B cell (primary cell): ENCODE data around the gene CD247. TPM values are rescaled to one million over a fixed set of nuclear protein-coding genes. Genes with fewer than 3 reads are reported as not detected.

Source experiments
- ATAC-seq: fragments of 200-7000 bp; cut with Tn5 transposase; one replicate; pipeline ENCODE4 v1.10.0; 2021; ENCODE audit warnings: low read depth, mild to moderate bottlenecking, moderate number of reproducible peaks, moderate library complexity
- CTCF ChIA-PET: fragments of 350-600 bp; sonication (Branson Sonifier 250); formaldehyde crosslinking; loops from one replicate; lab custom pipeline; 2021; ENCODE audit warnings: antibody characterized with exemption, inconsistent platforms; lab: Charles Lee
- POLR2A ChIA-PET: fragments of 350-600 bp; sonication (Branson Sonifier 250); formaldehyde crosslinking; loops from one replicate; lab custom pipeline; 2021; ENCODE audit warnings: antibody characterized with exemption; lab: Charles Lee
- DNase-seq: peaks from one replicate; pipeline ENCODE4 v3.0.0; 2013
- H2AFZ ChIP-seq: 2 replicates; pipeline ENCODE4 v1.6.1; 2012; ENCODE audit warnings: mild to moderate bottlenecking, low read depth, low read length; ENCODE audit not compliant: insufficient read depth, poor library complexity, severe bottlenecking
- H3K27ac ChIP-seq, 2 donors: 1 replicate in 1 of 2; 2 replicates in 1 of 2; pipeline ENCODE4 v1.5.1; 2012 to 2013; ENCODE audit warnings: low read length in 2 of 2, mild to moderate bottlenecking in 2 of 2, moderate library complexity in 1 of 2
- H3K27me3 ChIP-seq, 4 experiments: fragments of 200-600 bp in 1 of 4; sonication (generic) in 1 of 4; replicated peaks in 1 of 4; 1 replicate in 2 of 4; 2 replicates in 2 of 4; pipeline versions ENCODE4 v1.6.1 to v1.7.0; 2013 to 2016; ENCODE audit warnings: low read length in 3 of 4, mild to moderate bottlenecking in 2 of 4, mixed read lengths in 1 of 4, moderate library complexity in 1 of 4; ENCODE audit not compliant: insufficient read depth in 4 of 4, control insufficient read depth in 3 of 4; ENCODE audit errors: control extremely low read depth in 1 of 4
- H3K36me3 ChIP-seq, 2 experiments: replicated peaks in 1 of 2; 1 replicate in 1 of 2; 2 replicates in 1 of 2; pipeline versions ENCODE4 v1.6.1 to v1.7.1; 2013; ENCODE audit warnings: low read length in 1 of 2; ENCODE audit not compliant: insufficient read depth in 2 of 2, control insufficient read depth in 1 of 2; ENCODE audit errors: control extremely low read depth in 1 of 2, extremely low read depth in 1 of 2
- H3K4me1 ChIP-seq, 2 donors: fragments of 200-600 bp in 1 of 2; sonication (generic) in 1 of 2; 1 replicate in 1 of 2; 2 replicates in 1 of 2; pipeline versions ENCODE4 v1.5.1 to v1.6.1; 2013 to 2017; ENCODE audit warnings: low read length in 2 of 2; ENCODE audit not compliant: control insufficient read depth in 2 of 2, insufficient read depth in 2 of 2
- H3K4me2 ChIP-seq: replicated peaks from 2 replicates; pipeline ENCODE3; 2012; ENCODE audit warnings: mild to moderate bottlenecking, low read depth, low read length; ENCODE audit not compliant: poor library complexity, severe bottlenecking
- H3K4me3 ChIP-seq, 5 experiments: fragments of 200-600 bp in 1 of 5; sonication (generic) in 1 of 5; 1 replicate in 3 of 5; 2 replicates in 2 of 5; pipeline versions ENCODE4 v1.5.1 to v1.7.0; 2011 to 2016; ENCODE audit warnings: low read length in 4 of 5, mild to moderate bottlenecking in 4 of 5, low read depth in 2 of 5, control low read depth in 1 of 5, moderate library complexity in 1 of 5; ENCODE audit not compliant: insufficient read depth in 1 of 5; ENCODE audit errors: control extremely low read depth in 1 of 5, extremely low read depth in 1 of 5
- H3K79me2 ChIP-seq: fragments of 200-600 bp; sonication (generic); one replicate; pipeline ENCODE4 v1.6.0; 2016; ENCODE audit warnings: low read length; ENCODE audit not compliant: control insufficient read depth, insufficient read depth
- H3K9ac ChIP-seq: fragments of 200-600 bp; sonication (generic); 2 replicates; pipeline ENCODE4 v1.6.1; 2017; ENCODE audit warnings: mild to moderate bottlenecking, low read length, moderate library complexity
- H3K9me3 ChIP-seq, 3 donors: one replicate each; pipeline versions ENCODE4 v1.6.1 to v1.7.1; 2013; ENCODE audit warnings: low read length in 2 of 3; ENCODE audit not compliant: control insufficient read depth in 2 of 3, insufficient read depth in 1 of 3; ENCODE audit errors: control extremely low read depth in 1 of 3
- H4K20me1 ChIP-seq: 2 replicates; pipeline ENCODE4 v1.6.0; 2012; ENCODE audit warnings: mild to moderate bottlenecking, low read length; ENCODE audit not compliant: insufficient read depth, control insufficient read depth, poor library complexity, severe bottlenecking
- H3K27ac Mint-ChIP-seq: one replicate; pipeline ENCODE4 v1.8.0; 2021; ENCODE audit warnings: mixed read lengths
- H3K27me3 Mint-ChIP-seq: one replicate; pipeline ENCODE4 v1.8.0; 2021; ENCODE audit warnings: mixed read lengths
- H3K4me1 Mint-ChIP-seq: one replicate; pipeline ENCODE4 v1.8.0; 2021; ENCODE audit warnings: mixed read lengths
- H3K4me3 Mint-ChIP-seq: one replicate; pipeline ENCODE4 v1.8.0; 2021; ENCODE audit warnings: mixed read lengths
- H3K9me3 Mint-ChIP-seq: one replicate; pipeline ENCODE4 v1.8.0; 2022; ENCODE audit warnings: mixed read lengths; ENCODE audit not compliant: insufficient read depth
- CTCF ChIP-seq: fragments of 200-600 bp; IDR thresholded peaks from one replicate; pipeline ENCODE4 v1.8.0; 2022; ENCODE audit warnings: antibody characterized with exemption, mild to moderate bottlenecking
- EZH2 ChIP-seq: IDR thresholded peaks from 2 replicates; pipeline ENCODE4 v1.6.1; 2012; ENCODE audit warnings: borderline replicate concordance, low read depth, mild to moderate bottlenecking, moderate library complexity, low read length; ENCODE audit not compliant: insufficient read depth, poor library complexity, severe bottlenecking
- WGBS: methylation state at CpG from one replicate; pipeline ENCODE4 v1.1.5; 2013; ENCODE audit warnings: missing lambda C conversion rate; ENCODE audit not compliant: insufficient coverage; 5-methylcytosine and 5-hydroxymethylcytosine counted together
- intact Hi-C: fragments of 100-400 bp; cut with micrococcal nuclease; formaldehyde crosslinking; loops from one replicate; pipeline ENCODE4 v1.10.0; 2022
- polyA plus RNA-seq: library from polyadenylated mRNA; depleted of rRNA; stranded (reverse); fragments of >200 nt; gene quantifications from 2 replicates; pipeline ENCODE4 v1.2.3, GENCODE V29; 2012
- total RNA-seq, 2 donors: library from RNA; stranded (reverse); fragments of 120-200 nt in 1 of 2; gene quantifications; 1 replicate in 1 of 2; 2 replicates in 1 of 2; pipeline versions ENCODE4 v1.2.3 to v1.2.4, GENCODE V29; 2013 to 2022

CD247 gene
- total and polyA plus RNA-seq, 2 donors (not counting 1 experiment from before 2014, with no cell fraction given), result 2.5 to 10.8 TPM

- no peaks in the 10 kb centered on the region for H3K36me3 ChIP-seq
- H3K27ac ChIP-seq, result no peak overlapping the region
- intact Hi-C loops, result no loop called here
- ChIA-PET CTCF (interaction anchor here (0.5 to 4.2 kb wide), 19 partner anchors 7 to 631 kb away, joined by 3 to 23 read pairs (median 3); partner anchors contain the start of gene CREG1), POLR2A (interaction anchor here (0.5 kb wide), 1 partner anchor 1455 kb away, joined by 4 read pairs; no protein-coding TSS in a partner anchor)
- no peak overlapping the region for H3K4me3 ChIP-seq
- TF ChIP-seq CTCF (no peak), EZH2 (no peak)
- Mint-ChIP-seq H3K4me1 (peaks cover 13% of the 10 kb centered on the region), H3K4me3 (no peak overlapping the region), H3K27ac (no peak overlapping the region), H3K27me3 (no peaks in the 10 kb centered on the region), H3K9me3 (no peaks in the 10 kb centered on the region)
- H3K79me2 ChIP-seq, result no peaks in the 10 kb centered on the region
- H3K4me1 ChIP-seq, result peaks cover 3% of the 10 kb centered on the region in 2 donors
- H2AFZ ChIP-seq, result no peak overlapping the region
- no peak overlapping the region for H3K9ac ChIP-seq
- ATAC-seq, result no peak
- H3K9me3 ChIP-seq, result no peaks in the 10 kb centered on the region
- no peaks in the 10 kb centered on the region for H4K20me1 ChIP-seq
- H3K4me2 ChIP-seq, result no peak overlapping the region
- no peak for DNase-seq
- no peaks in the 10 kb centered on the region for H3K27me3 ChIP-seq
Measured at GRCh38 chr1:167541003-167541402, 22.7 kb upstream of the CD247 start.

- H3K27ac Mint-ChIP-seq, result no peak overlapping the region
- 50% methylated on average over 1 of the region's 5 CpGs for WGBS
- intact Hi-C loops, result no loop called here
- Histone ChIP-seq H3K27me3 (no peaks in the 10 kb centered on the region), H3K36me3 (no peaks in the 10 kb centered on the region), H3K4me2 (no peak overlapping the region), H3K4me1 (peaks cover 3% of the 10 kb centered on the region in 2 donors), H3K4me3 (no peak overlapping the region), H2AFZ (no peak overlapping the region), H3K9me3 (no peaks in the 10 kb centered on the region), H3K79me2 (no peaks in the 10 kb centered on the region), H3K27ac (no peak overlapping the region), H3K9ac (no peak overlapping the region), H4K20me1 (no peaks in the 10 kb centered on the region)
- no peak overlapping the region for H3K4me3 Mint-ChIP-seq
- CTCF ChIA-PET, result interaction anchor here (1.0 to 2.2 kb wide), 2 partner anchors 19 to 136 kb away, joined by 4 to 7 read pairs; no protein-coding TSS in a partner anchor
- peaks cover 15% of the 10 kb centered on the region for H3K4me1 Mint-ChIP-seq
- no peak for ATAC-seq
- no peaks in the 10 kb centered on the region for H3K27me3 Mint-ChIP-seq
- no peak for DNase-seq
- POLR2A ChIA-PET, result no interaction called here
- TF ChIP-seq CTCF (no peak), EZH2 (no peak)
- no peaks in the 10 kb centered on the region for H3K9me3 Mint-ChIP-seq
Measured at GRCh38 chr1:167538657-167539056, 20.3 kb upstream of the CD247 start.
